ENCODE measurements around the gene ARIH2. TPM values are rescaled to one million over a fixed set of nuclear protein-coding genes. Genes with fewer than 3 reads are reported as not detected.

Gene ARIH2
- total and polyA plus RNA-seq, 9 of the 15 experiments (the other 6 are each of a cell fraction or from before 2014, with no cell fraction given) = 27.0 to 120 (median 108) TPM

DNA sequence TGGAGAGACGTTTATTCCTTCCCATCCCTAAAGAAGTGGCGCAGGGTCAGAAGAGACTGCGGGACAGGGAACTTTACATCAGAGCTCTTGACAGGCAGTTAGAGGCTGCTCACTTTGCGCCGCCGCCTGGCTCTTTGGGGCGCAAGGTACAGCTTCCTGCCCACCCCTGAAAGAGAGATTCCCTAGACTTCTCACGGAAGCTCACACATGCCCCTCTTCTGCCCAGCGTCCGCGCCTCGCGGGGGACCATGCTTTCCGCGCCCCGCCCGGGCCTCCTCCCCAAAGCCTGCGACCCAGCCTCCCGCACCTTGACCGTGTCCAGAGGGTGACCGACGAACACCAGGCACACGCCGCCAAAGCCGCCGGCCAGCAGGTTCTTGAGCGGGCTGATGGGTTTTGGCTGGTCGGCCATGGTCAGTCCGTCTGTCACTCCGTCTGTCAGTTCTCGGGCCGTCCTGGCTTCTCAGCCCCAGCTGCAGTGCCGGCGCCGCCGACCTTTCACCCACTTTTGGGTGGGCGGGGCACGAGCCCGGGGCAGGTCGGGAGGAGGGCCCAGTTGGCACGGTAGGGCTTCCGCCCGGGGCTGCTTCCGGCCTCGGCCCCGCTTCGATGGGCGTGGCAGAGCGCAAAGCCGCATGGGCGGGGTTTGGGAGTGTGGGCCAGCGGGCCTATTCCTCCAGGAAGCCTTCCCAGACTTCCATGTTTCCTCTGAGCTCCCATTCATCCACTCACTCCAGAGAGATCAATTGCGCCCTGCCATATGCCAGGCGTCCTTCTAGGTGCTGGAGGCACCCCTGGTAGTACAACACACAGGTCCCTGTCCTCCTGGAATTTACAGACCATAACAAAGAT, 20.0 kb upstream of the ARIH2 start, which contains the start of gene SLC25A20:
TSS of gene SLC25A20 (minus strand) at position 500 of the 852 bp plus-strand sequence. CDS start at position 412, 88 bp downstream.
- ATAC-seq = peak; percentile 97
- in situ Hi-C loops (cut with MboI) = no loop called here
- WGBS (ENCODE audit: insufficient coverage, low coverage, missing lambda C conversion rate) = 1% methylated on average over 31 of the region's 54 CpGs
- H3K9me1 ChIP-seq (ENCODE audit: control insufficient read depth, insufficient read depth, low read length) = no peaks in the 10 kb centered on the region
- H4K20me1 ChIP-seq (replicated peaks; ENCODE audit: control insufficient read depth, insufficient read depth, low read length) = no peaks in the 10 kb centered on the region
- H3K4me1 ChIP-seq (replicated peaks in 1 of 2; ENCODE audit: control insufficient read depth in 2 of 2, insufficient read depth in 2 of 2, low read length in 2 of 2) = peaks cover 7 to 12% of the 10 kb centered on the region in 2 experiments; a peak in 3 of 5 replicates
- intact Hi-C loops (cut with micrococcal nuclease) = loop anchor here (5.0 kb wide), 1 partner anchor 51 kb away; the partner anchor contains the start of gene PRKAR2A
- H3K27me3 ChIP-seq (ENCODE audit: control insufficient read depth in 2 of 2, insufficient read depth in 2 of 2, low read length in 2 of 2) = no peaks in the 10 kb centered on the region
- POLR2A ChIA-PET = interaction anchor here (0.5 to 2.5 kb wide), 4 partner anchors 10 to 163 kb away, joined by 3 to 8 read pairs (median 4); partner anchors contain the start of gene ARIH2
- peak within 1 kb of the TSS; percentile 73 for H3K4me3 ChIP-seq
- no peaks in the 10 kb centered on the region for H3K36me3 ChIP-seq (ENCODE audit: control insufficient read depth, insufficient read depth, low read length)
- peak within 1 kb of the TSS; percentile 90 for H2AFZ ChIP-seq (ENCODE audit: low read depth, low read length)
- peak within 1 kb of the TSS; percentile 82 for H3K4me2 ChIP-seq (ENCODE audit: insufficient read depth, low read length)
- no TSS peak for BruUV-seq (replicated peaks)
- no peaks in the 10 kb centered on the region for H3K9me3 ChIP-seq (replicated peaks; ENCODE audit: control insufficient read depth, insufficient read depth, low read depth, low read length)
- H3K9ac ChIP-seq (ENCODE audit: insufficient read depth in 1 of 2, low read depth in 2 of 2, low read length in 2 of 2) = peak within 1 kb of the TSS; percentile 69 to 89
- peak; percentile 91 to 96 (median 92) for DNase-seq (ENCODE audit: extremely low read depth in 1 of 4, low spot score in 3 of 4)
- H3K27ac ChIP-seq (ENCODE audit: extremely low read depth, low read depth, low read length) = peak within 1 kb of the TSS; percentile 64
- CTCF ChIA-PET (ENCODE audit: low intra/inter-chr PET ratio) = no interaction called here
- peaks cover 13% of the 10 kb centered on the region; the same call in 2 of the 3 replicates for H3K79me2 ChIP-seq (ENCODE audit: control insufficient read depth, insufficient read depth, low read length)
- peak; percentile 90 for FAIRE-seq
- TF ChIP-seq ZNF324 (CRISPR knock-in tag; IDR thresholded peaks at IDR 0.05) (no peak), SRSF7 (optimal IDR thresholded peaks at IDR 0.05; ENCODE audit: low read depth, low read length) (no peak), EHMT2 (IDR thresholded peaks at IDR 0.05) (no peak), ZNF551 (CRISPR knock-in tag; IDR thresholded peaks at IDR 0.05) (no peak), HNRNPUL1 (IDR thresholded peaks at IDR 0.05; ENCODE audit: low read length) (no peak), C11orf30 (IDR thresholded peaks at IDR 0.05; ENCODE audit: low read depth) (no peak)
- TF ChIP-seq, protein P1, sequence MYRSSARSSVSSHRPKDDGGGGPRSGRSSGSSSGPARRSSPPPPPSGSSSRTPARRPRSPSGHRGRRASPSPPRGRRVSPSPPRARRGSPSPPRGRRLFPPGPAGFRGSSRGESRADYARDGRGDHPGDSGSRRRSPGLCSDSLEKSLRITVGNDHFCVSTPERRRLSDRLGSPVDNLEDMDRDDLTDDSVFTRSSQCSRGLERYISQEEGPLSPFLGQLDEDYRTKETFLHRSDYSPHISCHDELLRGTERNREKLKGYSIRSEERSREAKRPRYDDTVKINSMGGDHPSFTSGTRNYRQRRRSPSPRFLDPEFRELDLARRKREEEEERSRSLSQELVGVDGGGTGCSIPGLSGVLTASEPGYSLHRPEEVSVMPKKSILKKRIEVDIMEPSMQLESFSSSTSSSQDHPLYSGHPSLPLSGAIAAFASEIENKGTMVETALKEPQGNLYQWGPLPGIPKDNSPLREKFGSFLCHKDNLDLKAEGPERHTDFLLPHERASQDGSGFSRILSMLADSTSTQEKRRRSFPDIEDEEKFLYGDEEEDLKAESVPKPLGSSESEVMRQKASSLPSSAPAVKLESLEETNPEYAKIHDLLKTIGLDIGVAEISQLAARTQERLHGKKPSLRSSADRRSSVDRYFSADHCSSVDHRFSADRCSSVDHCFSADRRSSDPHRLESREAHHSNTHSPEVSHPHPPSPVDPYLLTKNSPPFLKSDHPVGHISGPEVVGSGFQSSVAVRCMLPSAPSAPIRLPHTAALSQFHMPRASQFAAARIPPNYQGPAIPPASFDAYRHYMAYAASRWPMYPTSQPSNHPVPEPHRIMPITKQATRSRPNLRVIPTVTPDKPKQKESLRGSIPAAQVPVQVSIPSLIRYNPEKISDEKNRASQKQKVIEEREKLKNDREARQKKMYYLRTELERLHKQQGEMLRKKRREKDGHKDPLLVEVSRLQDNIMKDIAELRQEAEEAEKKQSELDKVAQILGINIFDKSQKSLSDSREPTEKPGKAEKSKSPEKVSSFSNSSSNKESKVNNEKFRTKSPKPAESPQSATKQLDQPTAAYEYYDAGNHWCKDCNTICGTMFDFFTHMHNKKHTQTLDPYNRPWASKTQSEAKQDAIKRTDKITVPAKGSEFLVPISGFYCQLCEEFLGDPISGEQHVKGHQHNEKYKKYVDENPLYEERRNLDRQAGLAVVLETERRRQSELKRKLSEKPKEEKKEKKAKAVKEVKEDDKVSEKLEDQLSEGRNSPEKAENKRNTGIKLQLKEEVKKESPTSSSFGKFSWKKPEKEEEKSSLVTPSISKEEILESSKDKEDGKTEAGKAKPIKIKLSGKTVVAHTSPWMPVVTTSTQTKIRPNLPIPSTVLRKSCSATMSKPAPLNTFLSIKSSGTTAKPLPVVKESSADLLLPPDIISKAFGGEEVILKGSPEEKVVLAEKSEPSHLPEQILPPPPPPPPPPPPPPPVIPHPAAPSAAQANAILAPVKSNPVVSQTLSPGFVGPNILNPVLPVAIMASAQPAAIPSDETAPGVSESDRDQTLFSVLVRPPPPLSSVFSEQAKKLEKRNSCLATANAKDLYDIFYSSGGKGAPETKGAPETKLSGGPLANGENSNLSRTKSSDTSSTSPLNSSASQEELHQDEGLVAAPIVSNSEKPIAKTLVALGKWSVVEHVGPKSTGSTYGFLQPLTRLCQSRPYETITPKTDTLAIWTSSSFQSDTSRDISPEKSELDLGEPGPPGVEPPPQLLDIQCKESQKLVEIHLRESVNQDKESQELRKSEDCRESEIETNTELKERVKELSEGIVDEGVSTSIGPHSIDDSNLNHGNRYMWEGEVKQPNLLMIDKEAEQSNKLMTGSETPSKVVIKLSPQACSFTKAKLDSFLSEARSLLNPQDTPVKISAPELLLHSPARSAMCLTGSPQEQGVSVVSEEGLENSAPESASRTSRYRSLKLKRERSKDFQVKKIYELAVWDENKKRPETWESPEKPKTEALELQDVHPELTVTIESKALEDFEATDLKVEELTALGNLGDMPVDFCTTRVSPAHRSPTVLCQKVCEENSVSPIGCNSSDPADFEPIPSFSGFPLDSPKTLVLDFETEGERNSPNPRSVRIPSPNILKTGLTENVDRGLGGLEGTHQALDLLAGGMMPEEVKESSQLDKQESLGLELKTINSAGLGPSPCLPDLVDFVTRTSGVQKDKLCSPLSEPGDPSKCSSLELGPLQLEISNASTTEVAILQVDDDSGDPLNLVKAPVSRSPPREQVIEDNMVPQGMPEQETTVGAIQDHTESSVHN (IDR thresholded peaks at IDR 0.05; ENCODE audit: borderline replicate concordance in 1 of 2, low read depth in 1 of 2) = no peak
- TF ChIP-seq, protein P2, sequence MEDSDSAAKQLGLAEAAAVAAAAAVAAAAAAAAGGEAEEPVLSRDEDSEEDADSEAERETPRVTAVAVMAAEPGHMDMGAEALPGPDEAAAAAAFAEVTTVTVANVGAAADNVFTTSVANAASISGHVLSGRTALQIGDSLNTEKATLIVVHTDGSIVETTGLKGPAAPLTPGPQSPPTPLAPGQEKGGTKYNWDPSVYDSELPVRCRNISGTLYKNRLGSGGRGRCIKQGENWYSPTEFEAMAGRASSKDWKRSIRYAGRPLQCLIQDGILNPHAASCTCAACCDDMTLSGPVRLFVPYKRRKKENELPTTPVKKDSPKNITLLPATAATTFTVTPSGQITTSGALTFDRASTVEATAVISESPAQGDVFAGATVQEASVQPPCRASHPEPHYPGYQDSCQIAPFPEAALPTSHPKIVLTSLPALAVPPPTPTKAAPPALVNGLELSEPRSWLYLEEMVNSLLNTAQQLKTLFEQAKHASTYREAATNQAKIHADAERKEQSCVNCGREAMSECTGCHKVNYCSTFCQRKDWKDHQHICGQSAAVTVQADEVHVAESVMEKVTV (CRISPR knock-in tag; IDR thresholded peaks at IDR 0.05) = no peak
- TF ChIP-seq, protein P3, sequence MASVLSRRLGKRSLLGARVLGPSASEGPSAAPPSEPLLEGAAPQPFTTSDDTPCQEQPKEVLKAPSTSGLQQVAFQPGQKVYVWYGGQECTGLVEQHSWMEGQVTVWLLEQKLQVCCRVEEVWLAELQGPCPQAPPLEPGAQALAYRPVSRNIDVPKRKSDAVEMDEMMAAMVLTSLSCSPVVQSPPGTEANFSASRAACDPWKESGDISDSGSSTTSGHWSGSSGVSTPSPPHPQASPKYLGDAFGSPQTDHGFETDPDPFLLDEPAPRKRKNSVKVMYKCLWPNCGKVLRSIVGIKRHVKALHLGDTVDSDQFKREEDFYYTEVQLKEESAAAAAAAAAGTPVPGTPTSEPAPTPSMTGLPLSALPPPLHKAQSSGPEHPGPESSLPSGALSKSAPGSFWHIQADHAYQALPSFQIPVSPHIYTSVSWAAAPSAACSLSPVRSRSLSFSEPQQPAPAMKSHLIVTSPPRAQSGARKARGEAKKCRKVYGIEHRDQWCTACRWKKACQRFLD (CRISPR knock-in tag; IDR thresholded peaks at IDR 0.05) = peak; percentile 83
